KG1 (cell line): ENCODE results near the gene PKNOX1.
"Not testable (repeated sequence)": the region's sequence is repeated elsewhere in the genome, so short reads cannot be mapped to it uniquely, and the experiment has no call there.

Experiments used
- DNase-seq: peaks from one replicate; lab custom pipeline; 2025; lab: John Stamatoyannopoulos, UW

PKNOX1 gene, protein sequence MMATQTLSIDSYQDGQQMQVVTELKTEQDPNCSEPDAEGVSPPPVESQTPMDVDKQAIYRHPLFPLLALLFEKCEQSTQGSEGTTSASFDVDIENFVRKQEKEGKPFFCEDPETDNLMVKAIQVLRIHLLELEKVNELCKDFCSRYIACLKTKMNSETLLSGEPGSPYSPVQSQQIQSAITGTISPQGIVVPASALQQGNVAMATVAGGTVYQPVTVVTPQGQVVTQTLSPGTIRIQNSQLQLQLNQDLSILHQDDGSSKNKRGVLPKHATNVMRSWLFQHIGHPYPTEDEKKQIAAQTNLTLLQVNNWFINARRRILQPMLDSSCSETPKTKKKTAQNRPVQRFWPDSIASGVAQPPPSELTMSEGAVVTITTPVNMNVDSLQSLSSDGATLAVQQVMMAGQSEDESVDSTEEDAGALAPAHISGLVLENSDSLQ

DNA sequence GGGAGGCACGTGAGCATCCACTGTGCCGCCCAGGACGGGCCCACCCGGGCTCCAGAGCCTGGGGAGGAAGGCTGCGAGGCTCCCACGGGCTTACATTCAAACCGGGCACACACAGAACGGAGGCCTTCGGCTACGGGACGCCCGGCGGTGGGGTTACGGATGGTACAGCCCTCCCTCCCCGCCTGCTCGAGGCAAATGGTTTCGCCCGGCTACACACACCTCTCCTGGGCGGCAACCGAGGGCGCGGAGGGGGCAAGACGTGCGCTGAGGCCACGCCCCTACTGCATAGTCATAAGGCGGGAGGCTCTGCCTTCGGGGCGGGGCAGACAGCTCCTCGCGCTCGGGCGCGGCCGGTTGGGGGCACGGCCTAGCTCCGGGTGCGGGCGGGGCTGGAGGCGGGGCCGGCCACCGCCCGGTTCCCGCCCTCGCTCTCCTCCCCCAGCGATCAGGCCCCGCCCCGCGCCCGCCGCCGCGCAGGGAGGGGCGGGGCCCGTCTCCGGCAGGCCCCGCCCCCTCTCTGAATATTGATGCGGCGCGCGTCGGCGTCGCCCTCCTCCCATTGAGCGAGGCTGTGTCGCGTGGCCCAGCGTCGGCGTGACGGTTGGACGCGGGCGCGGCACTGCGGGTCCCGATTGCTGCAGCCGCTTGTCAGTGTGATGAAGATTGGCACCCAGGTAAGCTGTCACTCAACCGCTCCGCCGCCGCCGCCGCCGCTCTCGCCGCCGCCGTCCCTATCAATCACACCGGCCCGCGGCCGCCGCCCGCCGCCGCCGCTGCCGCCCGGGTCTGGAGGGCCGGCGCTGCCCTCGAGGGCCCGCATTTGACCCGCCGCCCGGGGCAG lies at the start of gene PKNOX1:
Gene PKNOX1 (plus strand): TSS at position 572 of the 841 bp plus-strand sequence. CDS start 29,820 bp downstream, outside the sequence.
- peak; percentile 97 for DNase-seq

- no peak for DNase-seq
Observed at GRCh38 chr21:42925114-42925926, 49.0 kb upstream of the PKNOX1 start, which contains the start of gene ERVH48-1. TSS of gene ERVH48-1 (minus strand) at chr21:42925630. CDS start at chr21:42919006, 6,624 bp downstream.

DNA sequence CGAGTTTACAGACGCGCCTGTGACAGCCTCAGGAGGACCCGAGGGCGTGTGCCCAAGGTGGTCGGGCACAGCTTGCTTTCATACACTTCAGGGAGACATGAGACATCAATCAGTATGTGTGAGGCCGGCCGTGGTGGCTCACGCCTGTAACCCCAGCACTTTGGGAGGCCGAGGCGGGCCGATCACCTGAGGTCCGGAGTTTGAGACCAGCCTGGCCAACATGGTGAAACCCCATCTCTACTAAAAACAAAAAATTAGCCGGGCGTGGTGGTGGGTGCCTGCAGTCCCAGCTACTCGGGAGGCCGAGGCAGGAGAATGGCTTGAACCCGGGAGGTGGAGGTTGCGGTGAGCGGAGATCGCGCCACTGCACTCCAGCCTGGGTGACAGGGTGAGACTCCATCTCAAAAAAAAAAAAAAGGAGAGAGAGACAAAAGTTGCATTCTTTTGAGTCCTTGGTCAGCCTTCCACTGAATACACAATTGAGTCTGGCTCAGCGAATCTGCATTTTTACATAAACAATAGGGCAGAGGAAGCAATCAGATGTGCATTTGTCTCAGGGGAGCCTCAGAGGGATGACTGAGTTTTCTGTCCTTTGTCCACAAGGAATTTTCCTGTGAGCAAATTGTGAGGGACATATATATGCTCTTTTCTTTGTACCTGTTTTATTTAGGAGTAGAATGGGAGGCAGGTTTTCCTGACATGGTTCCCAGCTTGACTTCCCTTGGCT lies 46.7 kb upstream of the PKNOX1 start:
- not testable (repeated sequence) for DNase-seq

GRCh38 chr21:42929969-42930368 lies 44.4 kb upstream of the PKNOX1 start:
- DNase-seq: no peak

DNA sequence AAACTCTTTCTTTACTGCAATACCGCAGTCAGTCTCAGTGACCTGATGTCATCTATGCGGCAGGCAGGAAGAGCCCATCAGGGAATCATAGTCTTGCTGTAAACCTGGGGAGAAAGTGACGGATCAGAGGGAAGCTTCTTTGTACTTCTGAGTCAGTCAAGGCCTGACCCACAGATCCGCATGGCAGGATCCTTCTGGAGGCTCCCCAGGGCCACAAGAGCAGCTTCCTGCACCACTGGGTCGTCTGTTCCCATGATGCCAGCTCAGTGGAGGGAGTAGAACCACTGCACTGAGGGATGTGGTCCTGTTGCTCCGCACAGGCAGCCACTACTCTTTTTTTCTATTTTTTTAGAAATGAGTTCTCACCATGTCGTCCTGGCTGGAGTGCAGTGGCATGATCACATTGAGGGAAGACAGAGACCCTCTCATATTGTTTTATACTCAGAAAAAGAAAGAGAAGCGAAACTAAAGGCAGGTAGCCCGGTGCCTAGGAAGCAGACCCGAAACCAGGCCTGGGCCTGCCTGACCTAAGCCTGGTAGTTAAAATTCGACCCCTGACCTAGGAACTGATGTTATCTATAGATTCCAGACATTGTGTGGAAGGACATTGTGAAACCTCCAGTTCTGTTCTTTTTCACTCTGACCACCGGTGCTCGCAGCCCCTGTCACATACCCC lies 42.7 kb upstream of the PKNOX1 start:
- no peak for DNase-seq

GRCh38 chr21:42932378-42933136 lies 41.8 kb upstream of the PKNOX1 start:
- not testable (repeated sequence) for DNase-seq

DNA sequence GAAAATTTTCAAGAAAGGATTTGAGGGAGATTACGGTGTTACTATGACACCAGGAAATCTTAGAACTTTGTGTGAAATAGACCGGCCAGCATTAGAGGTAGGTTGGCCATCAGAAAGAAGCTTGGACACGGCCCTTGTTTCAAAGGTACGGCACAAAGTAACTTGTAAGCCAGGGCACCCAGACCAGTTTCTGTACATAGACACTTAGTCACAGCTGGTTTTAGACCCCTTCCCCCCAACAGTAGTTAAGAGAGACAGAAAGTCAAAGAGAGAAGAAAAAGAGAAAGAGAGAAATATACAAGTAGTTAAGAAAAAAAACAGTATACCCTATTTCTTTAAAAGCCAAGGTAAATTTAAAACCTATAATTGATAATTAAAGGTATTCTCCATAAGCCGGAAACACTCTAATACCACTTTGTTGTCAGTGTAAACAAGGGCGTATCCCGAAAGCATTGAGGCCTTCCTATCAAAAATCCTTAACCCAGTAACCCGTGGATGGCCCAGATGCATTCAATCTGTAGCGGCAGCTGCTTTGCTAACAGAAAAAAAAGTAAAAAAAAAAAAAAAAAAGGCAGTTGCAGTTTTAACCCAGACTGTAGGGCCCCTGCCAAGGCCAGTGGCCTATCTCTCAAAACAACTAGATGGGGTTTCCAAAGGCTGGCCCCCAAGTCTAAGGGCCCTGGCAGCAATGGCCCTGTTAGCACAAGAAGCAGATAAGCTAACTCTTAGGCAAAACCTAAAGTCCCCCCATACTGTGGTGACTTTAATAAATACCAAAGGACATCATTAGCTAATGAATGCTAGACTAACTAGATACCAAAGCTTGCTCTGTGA lies 41.0 kb upstream of the PKNOX1 start:
- DNase-seq: not testable (repeated sequence)

DNA sequence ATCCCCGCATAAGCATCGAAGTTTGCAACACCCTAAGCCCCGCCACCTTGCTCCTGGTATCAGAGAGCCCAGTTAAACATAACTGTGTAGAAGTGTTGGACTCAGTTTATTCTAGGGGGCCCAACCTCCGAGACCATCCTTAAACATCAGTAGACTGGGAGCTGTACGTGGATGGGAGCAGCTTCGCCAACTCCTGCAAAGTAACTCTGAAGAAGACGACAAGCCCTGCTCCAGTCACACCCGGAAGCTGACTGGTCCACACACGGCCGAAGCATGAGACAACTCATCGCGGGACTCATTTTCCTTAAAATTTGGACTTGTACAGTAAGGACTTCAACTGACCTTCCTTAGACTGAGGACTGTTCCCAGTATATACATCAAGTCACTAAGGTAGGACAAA lies 40.4 kb upstream of the PKNOX1 start:
- not testable (repeated sequence) for DNase-seq

DNA sequence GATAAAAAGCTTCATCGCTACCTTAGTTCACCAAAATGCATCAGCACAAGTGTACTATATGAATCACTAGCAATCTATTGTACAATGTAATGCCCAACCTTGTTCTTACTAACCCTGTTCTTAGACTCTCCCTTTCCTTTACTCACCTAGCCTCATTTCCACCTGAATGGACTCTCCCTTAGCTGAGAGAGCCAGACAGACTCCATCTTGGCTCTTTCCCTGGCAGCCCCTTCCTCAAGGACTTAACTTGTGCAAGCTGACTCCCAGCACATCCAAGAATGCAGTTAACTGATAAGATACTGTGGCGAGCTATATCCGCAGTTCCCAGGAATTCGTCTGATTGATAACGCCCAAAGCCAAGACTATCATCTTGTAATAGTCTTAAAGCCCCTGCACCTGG lies 38.0 kb upstream of the PKNOX1 start:
- not testable (repeated sequence) for DNase-seq

- not testable (repeated sequence) for DNase-seq
Observed at GRCh38 chr21:42937034-42937940, 37.1 kb upstream of the PKNOX1 start.

- DNase-seq: no peak
Observed at GRCh38 chr21:42937960-42938605, 36.3 kb upstream of the PKNOX1 start.

DNA sequence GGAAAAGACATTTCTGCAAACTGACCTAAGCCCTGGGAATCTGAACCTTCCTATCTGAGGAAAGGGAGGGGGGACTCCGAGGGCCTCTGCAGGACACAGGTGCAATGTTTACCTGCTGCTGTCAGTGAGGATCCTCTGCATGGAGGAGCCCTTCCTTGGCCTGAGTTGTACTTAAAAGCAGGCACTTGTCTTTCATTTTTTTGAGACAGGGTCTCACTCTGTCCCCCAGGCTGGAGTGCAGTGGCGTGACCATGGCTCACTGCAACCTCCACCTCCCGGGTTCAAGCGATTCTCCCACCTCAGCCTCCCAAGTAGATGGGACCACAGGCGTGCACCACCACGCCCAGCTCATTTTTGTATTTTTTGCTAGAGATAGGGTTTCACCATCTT lies 35.8 kb upstream of the PKNOX1 start:
- not testable (repeated sequence) for DNase-seq

- DNase-seq: no peak
Observed at GRCh38 chr21:42939582-42940413, 34.6 kb upstream of the PKNOX1 start.

- DNase-seq: no peak
Observed at GRCh38 chr21:42941696-42942085, 32.7 kb upstream of the PKNOX1 start.

DNA sequence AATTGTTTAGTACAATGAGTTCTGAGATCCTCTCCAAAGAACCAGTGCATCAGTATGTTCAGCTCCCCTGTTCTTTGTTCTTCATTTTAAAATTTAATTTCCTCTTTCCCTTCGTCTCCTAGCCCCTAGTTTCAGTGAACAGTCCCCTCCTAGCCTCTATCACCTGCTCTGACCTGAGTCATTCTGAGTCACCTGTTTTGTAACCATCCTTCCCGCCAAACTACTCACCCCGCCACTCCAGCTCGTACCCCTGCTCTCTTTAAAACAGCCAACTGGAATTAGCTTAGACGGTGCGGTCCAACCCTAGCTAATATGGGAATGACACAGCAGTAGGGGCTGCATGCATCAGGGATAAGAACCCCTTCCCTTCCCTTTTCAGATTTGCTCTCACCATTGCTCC lies 32.1 kb upstream of the PKNOX1 start:
- DNase-seq: no peak

GRCh38 chr21:42949094-42949755 lies 25.1 kb upstream of the PKNOX1 start:
- not testable (repeated sequence) for DNase-seq
